Thyroid gland (tissue), 4 donors: ENCODE measurements around the gene ADAM33. TPM values are rescaled to one million over a fixed set of nuclear protein-coding genes. Genes with fewer than 3 reads are reported as not detected.
A peak's percentile ranks its signal among the peaks of the same experiment; 100 is the strongest.

ENCODE experiments used
- DNase-seq, 2 donors: peaks; one replicate each; pipeline ENCODE4 v3.0.0-alpha.2; 2019
- H3K27ac ChIP-seq, 3 donors: fragments of 200-600 bp; sonication (generic); 1 replicate in 2 of 3; 2 replicates in 1 of 3; pipeline ENCODE4 v1.5.1; 2016 to 2019; ENCODE audit warnings: mild to moderate bottlenecking in 1 of 3, moderate library complexity in 1 of 3
- H3K27me3 ChIP-seq: fragments of 200-600 bp; sonication (generic); one replicate; pipeline ENCODE4 v1.5.1; 2019
- H3K36me3 ChIP-seq, 2 donors: fragments of 200-600 bp; sonication (generic); one replicate each; pipeline ENCODE4 v1.5.1; 2016 to 2019
- H3K4me1 ChIP-seq, 2 donors: fragments of 200-600 bp; sonication (generic); one replicate each; pipeline ENCODE4 v1.5.1; 2017 to 2019
- H3K4me3 ChIP-seq, 3 donors: fragments of 200-600 bp; sonication (generic); replicated peaks in 1 of 3; 1 replicate in 2 of 3; 2 replicates in 1 of 3; pipeline ENCODE4 v1.5.1; 2016; ENCODE audit warnings: mild to moderate bottlenecking in 1 of 3
- H3K9me3 ChIP-seq: fragments of 200-600 bp; sonication (generic); one replicate; pipeline ENCODE4 v1.5.1; 2017
- CTCF ChIP-seq, 6 experiments: fragments of 200-600 bp in 3 of 6; fragments of 450-650 bp in 3 of 6; sonication (generic) in 3 of 6; IDR thresholded peaks; one replicate each; pipeline ENCODE4 v1.5.1; 2016 to 2019; ENCODE audit warnings: antibody characterized with exemption in 6 of 6, mild to moderate bottlenecking in 2 of 6, inconsistent platforms in 1 of 6, moderate library complexity in 1 of 6
- POLR2A ChIP-seq, 2 donors: fragments of 450-650 bp; IDR thresholded peaks; one replicate each; pipeline ENCODE4 v1.6.1; 2017; ENCODE audit warnings: antibody characterized with exemption in 2 of 2, mild to moderate bottlenecking in 2 of 2, moderate library complexity in 1 of 2
- WGBS, 2 donors: methylation state at CpG; one replicate each; pipeline ENCODE4 v1.1.5; 2017; 5-methylcytosine and 5-hydroxymethylcytosine counted together
- intact Hi-C: fragments of 100-400 bp; cut with DNase I; formaldehyde crosslinking; loops from one replicate; pipeline ENCODE4 v1.15.1; 2023
- total RNA-seq, 4 donors: library from RNA; depleted of rRNA; stranded (reverse); fragments of >200 nt; gene quantifications; one replicate each; pipeline ENCODE4 v1.2.3, GENCODE V29; 2016

ADAM33 gene
- total RNA-seq, 4 donors from 2014 or later = 9.1 to 24.5 (median 12.6) TPM

- DNase-seq = no peak
- Histone ChIP-seq H3K27me3 (no peaks in the 10 kb centered on the region), H3K4me1 (peaks cover 19 to 38% of the 10 kb centered on the region in 2 donors), H3K27ac (peak overlapping the region; percentile 12 to 71 (median 70)), H3K36me3 (no peaks in the 10 kb centered on the region), H3K9me3 (no peaks in the 10 kb centered on the region), H3K4me3 (peak overlapping the region in 2 of 3 donors; percentile 28 to 52)
- intact Hi-C loops = no loop called here
- no peak for TF ChIP-seq CTCF (IDR thresholded peaks at IDR 0.05)
- TF ChIP-seq POLR2A (IDR thresholded peaks at IDR 0.05) = no peak
- 5 to 46% methylated on average over 9 to 20 of the region's 32 CpGs for WGBS, 2 donors
Measured at GRCh38 chr20:3681352-3681930, 369 bp downstream of the ADAM33 start.

- H3K27ac ChIP-seq = peak overlapping the region in 2 of 3 donors; percentile 70 to 71
- H3K27me3 ChIP-seq = no peaks in the 10 kb centered on the region
- TF ChIP-seq POLR2A (IDR thresholded peaks at IDR 0.05) (no peak), CTCF (IDR thresholded peaks at IDR 0.05) (no peak)
- DNase-seq = no peak
- no peaks in the 10 kb centered on the region for H3K9me3 ChIP-seq
- H3K4me1 ChIP-seq = peaks cover 16 to 36% of the 10 kb centered on the region in 2 donors
- WGBS, 2 donors = 77 to 79% methylated on average over 11 to 14 of the region's 15 CpGs
- no peaks in the 10 kb centered on the region for H3K36me3 ChIP-seq
- intact Hi-C loops = no loop called here
- peak overlapping the region in 1 of 3 donors; percentile 52 for H3K4me3 ChIP-seq
Measured at GRCh38 chr20:3680701-3681351, 984 bp downstream of the ADAM33 start.

- H3K36me3 ChIP-seq = no peaks in the 10 kb centered on the region
- H3K4me3 ChIP-seq = no peak overlapping the region
- H3K4me1 ChIP-seq = peaks cover 16 to 36% of the 10 kb centered on the region in 2 donors
- TF ChIP-seq CTCF (IDR thresholded peaks at IDR 0.05) (no peak), POLR2A (IDR thresholded peaks at IDR 0.05) (no peak)
- no peaks in the 10 kb centered on the region for H3K27me3 ChIP-seq
- DNase-seq = no peak
- intact Hi-C loops = loop anchor here (10.0 kb wide), 1 partner anchor 405 kb away; no protein-coding TSS in a partner anchor
- WGBS, 2 donors = 77 to 83% methylated on average over 14 to 18 of the region's 18 CpGs
- H3K9me3 ChIP-seq = no peaks in the 10 kb centered on the region
- H3K27ac ChIP-seq = peak overlapping the region in 2 of 3 donors; percentile 70 to 71
Measured at GRCh38 chr20:3679749-3680700, 1.8 kb downstream of the ADAM33 start.

- Histone ChIP-seq H3K4me1 (peaks cover 16 to 36% of the 10 kb centered on the region in 2 donors), H3K27me3 (no peaks in the 10 kb centered on the region), H3K4me3 (no peak overlapping the region), H3K27ac (peak overlapping the region in 2 of 3 donors; percentile 70 to 71), H3K36me3 (no peaks in the 10 kb centered on the region), H3K9me3 (no peaks in the 10 kb centered on the region)
- TF ChIP-seq POLR2A (IDR thresholded peaks at IDR 0.05) (no peak), CTCF (IDR thresholded peaks at IDR 0.05) (no peak)
- DNase-seq = no peak
- WGBS, 2 donors = 81 to 87% methylated on average over 14 of the region's 14 CpGs
- intact Hi-C loops = loop anchor here (10.0 kb wide), 1 partner anchor 406 kb away; no protein-coding TSS in a partner anchor
Measured at GRCh38 chr20:3678856-3679720, 2.7 kb downstream of the ADAM33 start.
